SH-SY5Y (cell line): Measurements from ENCODE around the gene OLAH.

Experiments
- GATA2 ChIP-seq: IDR thresholded peaks from 2 replicates; pipeline ENCODE4 v1.6.1; 2011; ENCODE audit warnings: mild to moderate bottlenecking, low read depth, low read length
- GATA3 ChIP-seq: IDR thresholded peaks from 2 replicates; pipeline ENCODE4 v1.6.1; 2011; ENCODE audit warnings: low read depth, mild to moderate bottlenecking, low read length, moderate library complexity

The OLAH gene

DNA sequence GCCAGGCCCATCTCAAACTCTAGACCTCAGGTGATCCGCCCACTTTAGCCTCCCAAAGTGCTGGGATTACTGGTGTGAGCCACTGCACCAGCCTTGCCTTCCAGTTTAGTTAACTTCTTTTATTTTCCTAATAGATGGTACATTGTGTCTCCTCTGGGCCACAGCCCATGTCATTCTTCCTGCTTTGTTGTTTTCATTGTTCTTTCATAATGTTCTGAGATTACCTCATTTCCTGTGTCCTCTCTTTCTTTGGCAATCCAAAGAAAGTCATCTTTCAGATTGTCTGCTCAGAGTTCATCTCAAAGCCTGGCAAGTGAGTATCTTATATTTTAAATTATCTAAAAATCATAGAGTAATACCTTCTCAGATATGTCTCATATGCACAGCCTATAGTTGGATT, at the start of gene OLAH:
Gene OLAH, plus strand, starts transcription at position 270 of the 400 bp plus-strand sequence. CDS start 3,346 bp downstream, outside the sequence.
- TF ChIP-seq GATA2, result no peak
- TF ChIP-seq GATA3, result no peak

DNA sequence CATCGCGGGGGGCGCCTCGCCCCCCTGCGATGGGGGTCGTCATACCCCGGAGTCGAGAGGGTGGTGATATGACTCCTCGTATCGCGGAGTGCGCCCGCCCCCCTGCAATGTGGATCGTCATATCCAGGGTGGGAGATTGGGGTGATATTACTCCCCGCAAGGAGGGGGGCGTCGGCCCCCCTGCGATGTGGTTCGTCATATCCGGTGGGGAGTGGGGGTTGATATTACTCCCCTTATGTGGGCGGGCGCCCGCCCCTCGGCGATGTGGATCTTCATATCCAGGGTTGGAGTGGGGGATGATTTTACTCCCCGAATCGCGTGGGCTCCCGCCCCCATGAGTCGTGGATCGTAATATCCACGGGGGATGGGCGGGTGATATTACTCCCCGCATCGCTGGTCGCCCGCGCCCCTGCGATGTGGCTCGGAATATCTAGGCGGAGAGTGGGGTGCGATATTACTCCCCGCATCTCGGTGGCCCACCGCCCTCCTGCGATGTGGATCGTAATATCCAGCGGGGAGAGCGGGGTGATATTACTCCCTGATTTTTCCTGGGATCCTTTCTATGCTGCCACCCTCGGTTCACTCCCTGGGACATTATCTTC, 47.7 kb upstream of the OLAH start:
- TF ChIP-seq GATA3, result no peak
- no peak for TF ChIP-seq GATA2

DNA sequence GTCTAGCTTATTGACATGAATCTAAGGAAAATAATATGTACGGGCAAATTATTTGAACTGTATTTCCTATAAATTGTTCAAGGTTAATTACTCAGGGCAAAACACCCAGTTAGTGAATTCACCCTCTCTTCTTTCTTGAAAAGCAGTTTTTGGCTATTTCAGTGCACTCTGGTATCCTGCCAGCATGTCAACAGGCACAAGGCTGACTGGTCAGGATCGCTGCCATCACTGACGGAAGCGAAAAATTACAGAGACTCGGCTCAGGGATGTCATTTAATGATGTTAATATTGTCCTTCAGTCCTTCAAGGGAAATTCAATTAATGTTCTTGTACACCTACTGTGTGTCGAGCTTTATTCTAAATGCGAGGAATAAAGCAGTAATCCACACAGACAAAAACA, 28.3 kb upstream of the OLAH start:
- TF ChIP-seq GATA3 (no peak), GATA2 (no peak)

DNA sequence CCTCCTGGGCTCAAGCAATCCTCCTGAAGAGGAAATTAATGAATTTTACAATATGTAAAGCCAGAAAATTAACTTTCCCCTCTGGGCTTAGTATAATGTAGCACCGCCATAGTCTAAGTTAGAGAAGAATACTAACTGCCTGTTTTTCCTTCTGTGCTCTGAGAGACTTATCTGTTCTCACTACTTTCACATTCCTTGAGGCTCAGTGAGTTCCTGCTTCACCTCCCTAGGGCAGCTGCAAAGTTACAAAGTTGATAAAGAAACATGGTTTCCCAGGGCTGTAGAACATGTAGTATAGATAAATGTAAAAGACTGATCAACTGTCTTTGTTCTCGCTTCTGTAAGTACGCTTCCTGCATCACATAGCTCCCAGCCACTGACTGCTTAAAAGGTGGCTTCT, 16.0 kb upstream of the OLAH start:
- TF ChIP-seq GATA3 (no peak), GATA2 (no peak)

DNA sequence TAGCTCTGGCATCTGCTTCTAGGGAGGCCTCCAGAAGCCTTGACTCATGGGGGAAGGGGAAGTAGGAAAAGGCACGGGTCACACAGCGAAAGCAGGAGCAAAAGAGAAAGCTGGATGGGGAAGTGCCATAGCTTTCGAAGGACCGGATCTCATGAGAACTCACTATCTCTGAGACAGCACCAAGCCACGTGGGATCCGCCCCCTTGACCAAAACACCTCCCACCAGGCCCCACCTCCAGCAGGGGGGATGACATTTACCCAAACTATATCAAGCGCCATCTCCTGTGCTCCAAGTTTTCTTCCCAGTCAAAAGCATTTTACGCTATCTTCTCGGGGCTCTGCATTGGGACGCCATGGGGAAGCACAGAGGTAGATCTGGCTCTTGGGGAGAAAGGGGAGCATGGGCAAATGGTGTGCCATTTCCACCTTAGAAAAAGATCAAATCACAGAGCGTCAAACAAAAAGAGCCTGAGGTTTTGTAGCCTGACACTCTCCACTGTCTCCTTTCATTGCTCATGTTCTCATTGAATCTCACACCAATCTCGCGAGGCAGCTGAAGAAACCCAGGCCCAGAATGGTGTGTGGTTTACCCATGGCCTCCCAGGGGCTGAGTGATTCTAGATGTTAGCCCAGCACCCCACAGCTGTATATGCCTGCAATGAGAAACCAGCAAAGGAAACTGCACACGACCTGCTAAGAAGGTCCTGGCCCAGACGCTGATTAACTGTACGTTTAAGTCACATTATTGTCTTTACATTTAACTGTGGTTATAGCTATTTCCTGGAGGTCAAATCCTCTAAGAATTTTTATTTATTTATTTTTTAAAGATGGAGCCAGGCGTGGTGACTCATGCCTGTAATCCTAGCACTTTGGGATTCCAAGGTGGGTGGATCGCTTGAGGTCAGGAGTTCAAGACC, 8.1 kb upstream of the OLAH start:
- TF ChIP-seq GATA3 (no peak), GATA2 (no peak)

DNA sequence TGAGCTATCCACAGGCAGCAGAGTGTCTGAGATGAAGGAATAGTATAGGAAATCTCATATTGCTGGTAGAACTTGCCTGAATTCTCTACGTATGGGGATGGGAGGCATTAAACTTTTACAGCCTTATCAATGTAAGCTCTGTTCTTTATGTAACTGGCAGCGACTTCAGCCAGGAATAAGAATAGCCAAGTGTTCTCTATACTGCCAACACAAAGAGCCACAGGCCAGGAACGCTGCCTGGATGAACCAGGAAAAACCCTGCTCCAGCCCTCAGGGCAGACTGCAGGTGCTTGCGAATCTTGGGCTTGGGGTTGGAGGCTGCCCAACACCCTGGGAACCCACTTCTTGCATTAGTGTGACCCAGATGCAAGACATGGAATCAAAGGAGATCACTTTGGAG, 6.1 kb upstream of the OLAH start:
- TF ChIP-seq GATA2, result no peak
- TF ChIP-seq GATA3, result no peak

DNA sequence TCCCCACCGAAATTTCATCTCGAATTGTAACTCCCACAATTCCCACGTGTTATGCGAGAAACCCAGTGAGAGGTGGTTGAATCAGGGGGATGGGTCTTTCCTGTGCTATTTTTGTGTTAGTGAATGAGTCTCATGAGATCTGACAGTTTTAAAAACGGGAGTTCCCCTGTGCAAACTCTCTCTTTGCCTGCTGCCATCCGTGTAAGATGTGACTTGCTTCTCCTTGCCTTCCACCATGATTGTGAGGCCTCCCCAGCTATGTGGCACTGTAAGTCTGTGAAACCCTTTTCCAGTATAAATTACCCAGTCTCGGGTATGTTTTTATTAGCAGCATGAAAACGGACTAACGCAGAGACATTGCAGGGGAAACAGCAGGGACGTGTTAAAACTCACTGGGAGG, 5.3 kb upstream of the OLAH start:
- TF ChIP-seq GATA2 (no peak), GATA3 (no peak)

DNA sequence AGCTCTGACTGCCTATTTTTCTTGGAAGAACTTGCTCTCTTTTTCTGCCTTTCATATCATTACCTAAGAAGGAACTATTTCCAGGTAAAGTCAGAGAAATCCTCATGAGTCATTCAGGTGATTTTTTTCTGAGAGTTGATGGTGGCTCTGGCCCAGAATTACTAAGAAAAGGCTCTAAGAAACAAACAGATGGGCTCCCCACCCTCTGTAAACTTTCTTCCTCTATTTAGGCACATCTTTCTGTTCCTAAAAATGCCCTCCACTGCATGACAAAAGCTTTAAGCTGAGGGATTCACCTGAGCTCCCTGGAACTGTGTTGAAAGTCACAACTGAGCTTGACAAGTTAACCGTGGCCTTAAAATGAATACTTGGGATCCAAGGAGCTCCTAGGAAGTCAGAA, 1.6 kb downstream of the OLAH start:
- TF ChIP-seq GATA3 (no peak), GATA2 (no peak)

DNA sequence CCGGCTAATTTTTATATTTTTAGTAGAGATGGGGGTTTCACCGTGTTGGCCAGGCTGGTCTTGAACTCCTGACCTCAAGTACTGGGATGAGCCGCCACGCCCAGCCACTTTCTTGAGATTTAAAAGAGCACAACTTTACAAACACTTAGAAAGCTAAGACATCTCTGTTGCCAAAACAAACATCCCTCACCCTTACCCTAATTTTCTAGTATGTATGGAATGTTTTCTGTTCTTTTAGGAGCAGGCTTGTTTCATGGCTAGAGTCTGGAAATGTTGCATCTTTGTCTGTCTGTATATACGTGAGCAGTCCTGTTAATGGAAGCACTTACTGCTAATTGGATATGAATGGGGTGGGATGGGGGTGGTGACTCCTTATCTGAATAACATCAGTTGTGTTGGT, 2.9 kb downstream of the OLAH start:
- TF ChIP-seq GATA2 (no peak), GATA3 (no peak)

DNA sequence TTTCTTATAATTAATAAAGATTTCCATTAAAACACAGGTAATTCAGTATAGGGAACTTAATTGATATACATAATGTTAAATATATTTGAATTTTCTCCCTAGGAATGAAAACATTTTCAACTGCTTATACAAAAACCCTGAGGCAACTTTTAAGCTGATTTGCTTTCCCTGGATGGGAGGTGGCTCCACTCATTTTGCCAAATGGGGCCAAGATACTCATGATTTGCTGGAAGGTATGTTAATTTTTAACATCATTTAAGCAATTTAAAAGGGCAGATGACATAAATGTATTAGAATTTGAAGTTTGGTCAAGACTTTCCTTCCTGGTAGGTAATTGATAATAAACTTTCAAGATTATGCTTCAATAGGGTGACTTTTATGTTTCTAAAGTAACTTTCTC, 5.8 kb downstream of the OLAH start:
- no peak for TF ChIP-seq GATA2
- no peak for TF ChIP-seq GATA3

DNA sequence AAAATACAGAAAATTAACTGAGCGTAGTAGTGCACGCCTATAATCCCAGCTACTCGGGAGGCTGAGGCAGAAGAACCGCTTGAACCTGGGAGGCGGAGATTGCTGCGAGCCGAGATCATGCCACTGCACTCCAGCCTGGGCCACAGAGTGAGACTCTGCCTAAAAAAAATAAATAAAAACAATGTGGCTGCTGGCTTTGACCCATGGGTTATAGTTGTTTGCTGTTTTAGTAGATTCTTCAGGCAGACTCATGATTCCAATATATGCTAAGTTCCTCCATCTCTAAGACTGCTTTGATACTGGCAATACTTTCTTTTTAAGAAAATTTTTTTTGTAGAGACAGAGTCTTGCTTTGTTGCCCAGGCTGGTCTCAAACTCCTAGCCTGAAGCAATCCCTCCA, 8.4 kb downstream of the OLAH start:
- TF ChIP-seq GATA2, result no peak
- TF ChIP-seq GATA3, result no peak

DNA sequence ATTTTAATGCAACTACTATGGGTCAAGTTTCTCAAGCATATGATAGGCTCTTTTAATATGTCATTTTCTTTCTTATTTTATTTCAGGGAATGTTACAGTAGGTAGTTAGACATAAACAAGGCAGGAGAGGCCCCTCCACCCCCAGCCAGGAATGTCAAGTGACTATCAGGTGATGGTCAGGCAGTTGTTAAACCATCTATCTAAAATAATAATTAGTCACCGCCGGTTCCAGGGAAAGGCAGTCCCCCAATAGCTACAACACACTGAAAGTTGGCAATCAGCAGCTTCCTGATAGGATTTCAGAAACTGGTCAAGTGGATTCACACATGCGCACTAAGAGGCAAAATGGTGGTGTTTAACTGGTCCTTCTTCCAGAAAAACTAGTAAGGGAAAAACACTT, 9.3 kb downstream of the OLAH start:
- TF ChIP-seq GATA2 (no peak), GATA3 (no peak)

DNA sequence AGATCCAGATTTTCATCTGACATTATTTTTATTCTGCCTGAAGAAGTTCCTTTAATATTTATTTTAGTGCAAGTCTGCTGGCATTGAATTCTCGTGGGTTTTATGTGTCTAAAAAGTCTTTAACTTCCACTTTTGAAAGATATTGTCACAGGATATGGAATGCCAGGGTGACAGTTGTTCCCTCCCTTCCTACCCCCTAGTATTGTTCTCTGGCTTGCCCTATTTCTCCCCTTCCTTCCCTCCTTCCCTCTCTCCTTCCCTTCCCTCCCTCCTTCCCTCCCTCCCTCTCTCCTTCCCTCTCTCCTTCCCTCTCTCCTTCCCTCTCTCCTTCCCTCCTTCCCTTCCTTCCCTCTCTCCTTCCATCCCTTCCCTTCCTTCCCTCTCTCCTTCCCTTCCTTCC, 14.9 kb downstream of the OLAH start:
- TF ChIP-seq GATA3, result no peak
- TF ChIP-seq GATA2, result no peak

DNA sequence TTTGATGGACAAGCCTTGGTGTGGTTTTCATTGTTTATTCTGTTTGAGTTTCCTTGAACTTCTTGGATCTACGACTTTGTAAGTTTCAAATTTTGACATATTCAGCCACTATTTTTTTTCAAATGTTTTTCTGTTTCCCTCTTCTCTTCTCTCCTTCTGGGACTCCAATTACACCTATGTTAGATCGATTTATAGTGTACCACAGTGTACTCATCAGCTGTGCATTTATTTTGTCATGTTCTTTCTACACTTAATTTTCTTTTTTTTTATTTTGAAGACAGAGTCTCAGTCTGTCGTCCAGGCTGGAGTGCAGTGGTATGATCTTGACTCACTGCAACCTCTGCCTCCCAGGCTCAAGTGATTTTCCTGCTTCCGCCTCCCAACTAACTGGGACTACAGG, 16.2 kb downstream of the OLAH start:
- TF ChIP-seq GATA3 (no peak), GATA2 (no peak)

DNA sequence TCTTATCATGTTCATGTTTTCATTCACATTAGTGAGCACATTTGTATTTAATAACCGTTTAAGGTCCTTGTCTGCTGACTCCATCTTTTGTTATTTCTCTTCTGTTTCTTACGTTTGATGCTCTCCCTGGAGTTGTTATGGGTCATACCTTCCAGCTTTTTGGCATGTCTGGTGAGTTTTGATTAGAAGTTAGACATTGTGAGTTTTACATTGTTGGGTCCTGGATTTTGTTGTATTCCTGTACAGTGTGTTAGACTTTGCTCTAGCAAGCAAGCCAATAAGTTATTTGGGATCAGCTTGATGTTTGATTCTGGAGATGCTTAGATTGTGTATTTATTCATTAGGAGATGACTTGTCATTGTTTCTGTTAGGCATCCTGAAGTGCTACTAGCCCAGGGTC, 16.9 kb downstream of the OLAH start:
- TF ChIP-seq GATA2 (no peak), GATA3 (no peak)

DNA sequence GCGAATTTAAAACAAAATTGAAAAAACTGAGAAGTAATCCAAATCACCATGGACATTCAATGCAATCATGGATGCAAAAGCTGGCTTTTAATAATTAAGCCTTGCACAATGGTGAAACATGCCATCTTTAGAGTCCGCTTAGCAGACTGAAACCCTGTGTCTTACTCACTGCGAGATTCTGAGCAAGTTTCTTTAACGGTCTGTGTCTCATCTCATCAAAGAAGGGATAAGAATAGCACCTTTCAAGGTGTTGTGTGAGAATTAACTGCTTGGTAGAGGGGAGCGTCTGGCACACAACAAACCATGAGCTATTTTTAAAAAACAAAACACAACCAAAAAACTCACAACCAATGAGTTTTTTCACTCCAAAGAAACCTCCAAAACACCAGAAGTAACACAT, 23.4 kb downstream of the OLAH start:
- TF ChIP-seq GATA3, result no peak
- no peak for TF ChIP-seq GATA2
